Lung (tissue), 12 donors: ENCODE data around the gene NFE2L1. TPM values are rescaled to one million over a fixed set of nuclear protein-coding genes. Genes with fewer than 3 reads are reported as not detected.
"Not testable (repeated sequence)": the region's sequence is repeated elsewhere in the genome, so short reads cannot be mapped to it uniquely, and the experiment has no call there.

Source experiments
- ATAC-seq: fragments of 200-7000 bp; cut with Tn5 transposase; one replicate; pipeline ENCODE4 v1.9.1; 2020; ENCODE audit warnings: moderate number of reproducible peaks; ENCODE audit not compliant: insufficient read depth, low FRiP score
- DNase-seq, 3 donors: peaks; one replicate each; pipeline ENCODE4 v3.0.0-alpha.2; 2013 to 2017
- H3K27ac ChIP-seq, 2 donors: one replicate each; pipeline ENCODE4 v1.5.1; 2013; ENCODE audit warnings: mild to moderate bottlenecking in 2 of 2, moderate library complexity in 2 of 2, control low read depth in 1 of 2, inconsistent platforms in 1 of 2, low read depth in 1 of 2, low read length in 1 of 2
- H3K27me3 ChIP-seq, 3 donors: one replicate each; pipeline ENCODE4 v1.5.1; 2013; ENCODE audit warnings: low read length in 2 of 3; ENCODE audit not compliant: control insufficient read depth in 3 of 3, insufficient read depth in 3 of 3
- H3K36me3 ChIP-seq, 4 donors: one replicate each; pipeline ENCODE4 v1.5.1; 2013; ENCODE audit warnings: low read length in 4 of 4, mild to moderate bottlenecking in 1 of 4, moderate library complexity in 1 of 4; ENCODE audit not compliant: control insufficient read depth in 4 of 4, insufficient read depth in 4 of 4
- H3K4me1 ChIP-seq, 5 donors: one replicate each; pipeline ENCODE4 v1.5.1; 2013; ENCODE audit warnings: low read length in 5 of 5, mild to moderate bottlenecking in 2 of 5, moderate library complexity in 1 of 5; ENCODE audit not compliant: control insufficient read depth in 5 of 5, insufficient read depth in 5 of 5
- H3K4me3 ChIP-seq: one replicate; pipeline ENCODE4 v1.5.1; 2013; ENCODE audit warnings: mild to moderate bottlenecking, control low read depth, moderate library complexity
- H3K9ac ChIP-seq, 2 donors: one replicate each; pipeline ENCODE4 v1.5.1; 2013; ENCODE audit warnings: low read length in 2 of 2, control low read depth in 1 of 2; ENCODE audit not compliant: insufficient read depth in 1 of 2
- H3K9me3 ChIP-seq, 4 donors: one replicate each; pipeline ENCODE4 v1.5.1; 2013; ENCODE audit warnings: low read length in 3 of 4, mild to moderate bottlenecking in 1 of 4, moderate library complexity in 1 of 4; ENCODE audit not compliant: control insufficient read depth in 4 of 4, insufficient read depth in 3 of 4
- WGBS, 2 donors: extraction: QIAGEN DNeasy Blood & Tissue Kit; methylation state at CpG; one replicate each; pipeline ENCODE4 v1.1.7; 2013; 5-methylcytosine and 5-hydroxymethylcytosine counted together
- polyA plus RNA-seq, 2 donors: library from polyadenylated mRNA; stranded (reverse); fragments of 200-250 nt; gene quantifications; one replicate each; pipeline ENCODE4 v1.2.1, GENCODE V29; 2013
- total RNA-seq, 2 donors: library from RNA; depleted of rRNA in 1 of 2; stranded (reverse); fragments of >200 nt in 1 of 2; gene quantifications; one replicate each; pipeline ENCODE4 v1.2.1, GENCODE V29; 2014 to 2021
- TF ChIP-seq, protein P1 (sequence below): IDR thresholded peaks from 2 replicates; pipeline ENCODE4 v1.5.1; 2012; ENCODE audit warnings: mild to moderate bottlenecking; ENCODE audit errors: control extremely low read depth, extremely low read depth
- donor health status: control.
- donor health status: control.
- donor health status: Bipolar disorder and iron deficiency.
- donor health status: healthy.
- donor health status: DM: yes; HTN: yes; CAD: no.

NFE2L1 gene
- total and polyA plus RNA-seq, 4 donors = 68.8 to 135 (median 87.1) TPM

DNA sequence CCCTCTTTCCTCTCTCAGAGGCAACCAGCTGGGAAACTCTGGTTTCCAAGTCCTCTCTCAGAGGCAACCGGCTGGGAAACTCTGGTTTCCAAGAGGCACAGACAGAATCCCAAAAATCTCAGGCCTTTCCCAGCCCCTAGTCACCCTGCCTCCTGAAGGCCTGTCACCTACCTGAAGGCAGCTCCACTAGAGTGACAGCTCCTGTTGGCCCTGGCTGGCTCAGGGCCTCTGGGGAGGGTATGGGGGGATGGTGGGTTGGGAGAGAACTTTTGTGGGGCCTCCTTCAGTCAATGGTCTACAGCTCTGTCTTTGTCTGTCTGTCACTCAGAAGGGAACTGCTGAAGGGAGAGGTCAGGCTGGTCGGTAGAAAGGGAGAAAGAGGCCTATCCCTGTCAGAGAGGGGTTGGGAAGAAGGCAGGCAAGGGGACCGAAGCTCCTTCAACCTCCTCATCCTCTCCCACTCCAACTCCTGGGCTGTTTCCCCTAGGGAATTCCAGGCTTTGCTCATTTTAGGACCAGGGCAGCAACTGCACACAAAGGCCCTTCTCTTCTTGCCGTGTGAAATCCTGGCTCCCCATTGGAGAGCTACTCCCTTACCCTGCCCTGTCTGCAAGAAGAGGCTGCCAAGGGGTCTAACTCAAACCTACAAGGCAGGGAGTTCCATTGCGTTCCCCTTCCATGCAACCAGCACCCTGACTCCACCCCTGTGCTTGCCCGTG, 34.1 kb upstream of the NFE2L1 start:
- no peak overlapping the region for H3K27ac ChIP-seq
- TF ChIP-seq, protein P1, sequence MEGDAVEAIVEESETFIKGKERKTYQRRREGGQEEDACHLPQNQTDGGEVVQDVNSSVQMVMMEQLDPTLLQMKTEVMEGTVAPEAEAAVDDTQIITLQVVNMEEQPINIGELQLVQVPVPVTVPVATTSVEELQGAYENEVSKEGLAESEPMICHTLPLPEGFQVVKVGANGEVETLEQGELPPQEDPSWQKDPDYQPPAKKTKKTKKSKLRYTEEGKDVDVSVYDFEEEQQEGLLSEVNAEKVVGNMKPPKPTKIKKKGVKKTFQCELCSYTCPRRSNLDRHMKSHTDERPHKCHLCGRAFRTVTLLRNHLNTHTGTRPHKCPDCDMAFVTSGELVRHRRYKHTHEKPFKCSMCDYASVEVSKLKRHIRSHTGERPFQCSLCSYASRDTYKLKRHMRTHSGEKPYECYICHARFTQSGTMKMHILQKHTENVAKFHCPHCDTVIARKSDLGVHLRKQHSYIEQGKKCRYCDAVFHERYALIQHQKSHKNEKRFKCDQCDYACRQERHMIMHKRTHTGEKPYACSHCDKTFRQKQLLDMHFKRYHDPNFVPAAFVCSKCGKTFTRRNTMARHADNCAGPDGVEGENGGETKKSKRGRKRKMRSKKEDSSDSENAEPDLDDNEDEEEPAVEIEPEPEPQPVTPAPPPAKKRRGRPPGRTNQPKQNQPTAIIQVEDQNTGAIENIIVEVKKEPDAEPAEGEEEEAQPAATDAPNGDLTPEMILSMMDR = no peak
- WGBS, 2 donors = 81 to 82% methylated on average over 6 of the region's 6 CpGs
- H3K9me3 ChIP-seq = no peaks in the 10 kb centered on the region
- H3K4me3 ChIP-seq = no peak overlapping the region
- peaks cover 0 to 7% (median 0%) of the 10 kb centered on the region in 3 donors for H3K27me3 ChIP-seq
- no peak overlapping the region for H3K9ac ChIP-seq
- ATAC-seq (no peak), DNase-seq (no peak)
- H3K36me3 ChIP-seq = no peaks in the 10 kb centered on the region
- peaks cover 0 to 13% (median 4%) of the 10 kb centered on the region in 5 donors for H3K4me1 ChIP-seq

DNA sequence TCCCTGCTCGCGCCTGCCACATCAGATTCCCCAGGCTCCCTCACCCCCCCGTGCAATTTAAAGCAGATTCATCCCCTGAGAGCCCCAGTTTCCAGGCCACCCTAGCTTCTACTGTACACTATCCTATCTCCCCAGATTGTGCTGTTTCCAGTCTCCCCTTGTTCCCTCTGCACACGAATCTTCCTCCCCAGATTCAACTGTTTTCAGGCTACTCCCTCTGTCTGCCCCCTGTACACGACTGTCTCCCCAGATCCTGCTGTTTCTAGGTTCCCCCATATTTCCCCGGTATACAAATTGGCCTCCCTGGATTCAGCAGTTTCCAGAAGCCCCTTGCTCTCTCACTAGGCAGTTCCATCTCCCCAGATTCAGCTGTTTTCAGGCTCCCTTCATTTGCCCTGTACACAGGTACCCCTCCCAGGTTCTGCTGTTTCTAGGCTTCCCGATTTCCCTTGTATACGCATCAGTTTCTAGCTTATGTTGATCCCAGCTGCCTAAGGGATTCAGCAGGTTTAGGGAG, 33.5 kb upstream of the NFE2L1 start:
- Histone ChIP-seq H3K4me3 (no peak overlapping the region), H3K36me3 (no peaks in the 10 kb centered on the region), H3K27ac (no peak overlapping the region), H3K9ac (no peak overlapping the region), H3K4me1 (peaks cover 0 to 13% (median 4%) of the 10 kb centered on the region in 5 donors), H3K9me3 (no peaks in the 10 kb centered on the region), H3K27me3 (peaks cover 0 to 7% (median 0%) of the 10 kb centered on the region in 3 donors)
- DNase-seq = no peak
- TF ChIP-seq, protein P1 = no peak
- WGBS, 2 donors = 70 to 74% methylated on average over 8 of the region's 8 CpGs
- no peak for ATAC-seq

DNA sequence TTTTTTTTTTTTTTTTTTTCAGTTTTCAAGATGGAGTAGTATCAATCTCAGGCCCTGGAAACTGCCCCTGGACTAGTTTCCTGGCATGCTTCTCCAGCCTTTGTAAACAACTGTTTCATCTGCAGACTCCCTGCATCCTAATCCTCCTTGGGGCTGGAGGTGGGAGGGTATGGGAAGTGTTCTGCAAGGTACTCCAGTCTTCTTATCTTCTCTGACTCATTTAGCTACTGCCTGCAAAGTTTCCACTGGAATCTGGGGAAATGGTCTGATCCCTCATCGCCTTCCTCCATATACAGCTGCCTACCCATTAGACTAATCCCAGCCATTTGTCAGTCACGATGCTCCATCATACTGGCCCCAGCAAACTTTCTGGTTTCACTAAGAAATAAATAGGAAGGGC, 32.0 kb upstream of the NFE2L1 start:
- Histone ChIP-seq H3K36me3 (no peaks in the 10 kb centered on the region), H3K27me3 (peaks cover 0 to 3% (median 2%) of the 10 kb centered on the region in 3 donors), H3K9me3 (no peaks in the 10 kb centered on the region), H3K27ac (no peak overlapping the region), H3K9ac (no peak overlapping the region), H3K4me3 (no peak overlapping the region), H3K4me1 (peaks cover 0 to 13% (median 4%) of the 10 kb centered on the region in 5 donors)
- ATAC-seq = no peak
- 84 to 94% methylated on average over 2 of the region's 2 CpGs for WGBS, 2 donors
- TF ChIP-seq, protein P1 = no peak
- no peak for DNase-seq

DNA sequence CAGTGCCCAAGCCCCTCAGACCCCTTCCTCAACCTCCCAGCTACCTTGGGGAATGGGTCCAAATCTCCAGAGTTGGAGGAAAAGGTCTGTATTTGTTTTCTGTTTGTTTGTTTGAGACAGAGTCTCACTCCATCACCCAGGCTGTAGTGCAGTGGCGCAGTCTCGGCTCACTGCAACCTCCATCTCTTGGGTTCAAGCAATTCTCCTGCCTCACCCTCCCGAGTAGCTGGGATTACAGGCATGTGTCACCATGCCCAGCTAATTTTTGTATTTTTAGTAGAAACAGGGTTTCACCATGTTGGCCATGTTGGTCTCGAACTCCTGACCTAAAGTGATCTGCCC, 30.4 kb upstream of the NFE2L1 start:
- 84 to 93% methylated on average over 4 of the region's 4 CpGs for WGBS, 2 donors
- H3K27ac ChIP-seq = not testable (repeated sequence)

More for the DNA sequence above, 30.4 kb upstream of the NFE2L1 start:
- not testable (repeated sequence) for H3K9ac ChIP-seq, H3K4me3 ChIP-seq, ATAC-seq, H3K36me3 ChIP-seq, DNase-seq, H3K4me1 ChIP-seq, H3K9me3 ChIP-seq, H3K27me3 ChIP-seq
